ENCODE data around the gene RXRA. TPM values are rescaled to one million over a fixed set of nuclear protein-coding genes. Genes with fewer than 3 reads are reported as not detected.
A peak's percentile ranks its signal among the peaks of the same experiment; 100 is the strongest.

Gene RXRA
- total and polyA plus RNA-seq, 4 donors: 41.5 to 116 (median 74.1) TPM

DNA sequence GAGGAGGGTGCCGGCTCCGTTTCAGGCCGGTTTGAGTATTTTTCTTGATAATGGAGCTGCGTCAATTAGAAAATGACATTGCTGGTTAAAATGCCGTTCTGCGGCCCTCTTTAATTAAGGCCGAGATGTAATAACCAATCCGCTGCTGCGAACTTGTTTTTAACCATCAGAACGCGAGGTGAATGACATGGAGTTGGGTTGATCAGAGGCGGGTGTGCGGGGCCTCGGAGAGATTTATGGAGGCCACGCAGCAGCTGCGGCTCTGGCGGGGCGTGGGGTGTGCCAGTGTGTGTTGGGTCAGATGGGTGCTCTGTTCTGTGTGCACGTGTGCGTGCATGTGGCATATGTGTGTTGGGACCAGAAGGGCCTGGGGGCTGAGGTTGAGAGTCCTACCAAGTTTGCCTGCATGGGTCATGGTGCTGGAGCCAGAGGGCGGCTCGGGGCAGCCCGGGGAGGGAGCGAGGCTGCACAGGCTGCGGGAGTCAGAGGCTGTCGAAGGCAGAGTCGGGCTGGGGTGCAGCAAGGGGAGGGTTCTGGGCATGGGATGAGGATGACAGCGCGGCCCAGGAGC lies 25.4 kb downstream of the RXRA start:
- no peak overlapping the region for H3K4me3 ChIP-seq (ENCODE audit: low read depth in 1 of 3, low read length in 3 of 3)
- peak overlapping the region; percentile 55 to 71 for H3K27ac ChIP-seq (ENCODE audit: low read depth in 1 of 2, low read length in 2 of 2)
- no peak for DNase-seq (ENCODE audit: low spot score)
- H3K4me1 ChIP-seq (ENCODE audit: control insufficient read depth in 4 of 4, insufficient read depth in 4 of 4, low read length in 3 of 4): peaks cover 69 to 100% (median 96%) of the 10 kb centered on the region in 4 donors
- H3K9ac ChIP-seq (ENCODE audit: low read depth in 1 of 2, low read length in 2 of 2): no peak overlapping the region
- 63% methylated on average over 29 of the region's 29 CpGs for WGBS
- TF ChIP-seq RXRA (IDR thresholded peaks at IDR 0.05) (peak; percentile 27 to 38), JUND (IDR thresholded peaks at IDR 0.05) (no peak), TAF1 (conservative IDR thresholded peaks at IDR 0.05) (no peak)
- TF ChIP-seq, protein P1, sequence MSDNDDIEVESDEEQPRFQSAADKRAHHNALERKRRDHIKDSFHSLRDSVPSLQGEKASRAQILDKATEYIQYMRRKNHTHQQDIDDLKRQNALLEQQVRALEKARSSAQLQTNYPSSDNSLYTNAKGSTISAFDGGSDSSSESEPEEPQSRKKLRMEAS (IDR thresholded peaks at IDR 0.05): no peak
- H3K9me3 ChIP-seq (ENCODE audit: control insufficient read depth in 4 of 4, low read length in 3 of 4): no peaks in the 10 kb centered on the region
- H3K36me3 ChIP-seq (ENCODE audit: control insufficient read depth in 4 of 4, insufficient read depth in 3 of 4, low read depth in 1 of 4, low read length in 3 of 4): no peaks in the 10 kb centered on the region
- no peaks in the 10 kb centered on the region for H3K27me3 ChIP-seq (ENCODE audit: control insufficient read depth in 4 of 4, insufficient read depth in 4 of 4, low read length in 3 of 4)

DNA sequence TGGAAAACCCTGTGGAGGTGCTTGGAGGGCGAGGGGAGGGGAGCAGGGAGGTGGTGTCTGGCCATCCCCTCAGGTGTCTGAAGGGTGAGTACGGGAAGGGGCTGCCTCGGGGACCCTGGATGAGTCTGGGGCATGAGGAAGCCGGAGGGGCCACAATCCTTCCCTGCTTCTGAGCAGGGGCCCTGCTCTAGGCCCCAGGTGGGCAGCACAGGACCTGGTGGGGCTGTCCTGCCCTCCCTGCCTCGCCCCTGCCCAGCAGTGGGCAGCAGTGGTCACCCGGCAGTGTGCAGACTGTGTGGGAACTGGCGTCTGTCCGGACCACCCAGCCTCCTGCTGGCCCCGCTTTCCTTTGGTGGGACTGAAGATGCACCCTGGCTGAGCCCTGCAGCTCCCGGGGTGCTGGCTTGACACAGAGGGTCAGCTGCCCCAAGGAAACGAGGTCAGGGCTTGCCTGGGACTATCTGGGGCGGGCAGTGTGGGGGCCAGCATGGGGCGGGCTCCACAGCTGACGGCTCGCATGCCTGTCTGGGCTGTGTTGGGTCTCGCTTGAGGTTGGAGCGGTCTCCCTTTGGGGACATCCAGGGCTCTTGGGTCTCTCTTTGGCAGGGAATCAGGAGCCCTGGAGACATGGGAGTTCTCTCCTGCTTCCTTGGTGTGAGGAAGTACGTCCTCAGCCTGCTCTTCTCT lies 26.1 kb downstream of the RXRA start:
- DNase-seq (ENCODE audit: low spot score): no peak
- Histone ChIP-seq H3K36me3 (ENCODE audit: control insufficient read depth in 4 of 4, insufficient read depth in 3 of 4, low read depth in 1 of 4, low read length in 3 of 4) (no peaks in the 10 kb centered on the region), H3K27ac (ENCODE audit: low read depth in 1 of 2, low read length in 2 of 2) (peak overlapping the region; percentile 55 to 71), H3K9me3 (ENCODE audit: control insufficient read depth in 4 of 4, low read length in 3 of 4) (no peaks in the 10 kb centered on the region), H3K4me1 (ENCODE audit: control insufficient read depth in 4 of 4, insufficient read depth in 4 of 4, low read length in 3 of 4) (peaks cover 71 to 100% (median 98%) of the 10 kb centered on the region in 4 donors), H3K27me3 (ENCODE audit: control insufficient read depth in 4 of 4, insufficient read depth in 4 of 4, low read length in 3 of 4) (no peaks in the 10 kb centered on the region), H3K4me3 (ENCODE audit: low read depth in 1 of 3, low read length in 3 of 3) (no peak overlapping the region), H3K9ac (ENCODE audit: low read depth in 1 of 2, low read length in 2 of 2) (no peak overlapping the region)
- 75% methylated on average over 18 of the region's 18 CpGs for WGBS
- TF ChIP-seq, protein P2, sequence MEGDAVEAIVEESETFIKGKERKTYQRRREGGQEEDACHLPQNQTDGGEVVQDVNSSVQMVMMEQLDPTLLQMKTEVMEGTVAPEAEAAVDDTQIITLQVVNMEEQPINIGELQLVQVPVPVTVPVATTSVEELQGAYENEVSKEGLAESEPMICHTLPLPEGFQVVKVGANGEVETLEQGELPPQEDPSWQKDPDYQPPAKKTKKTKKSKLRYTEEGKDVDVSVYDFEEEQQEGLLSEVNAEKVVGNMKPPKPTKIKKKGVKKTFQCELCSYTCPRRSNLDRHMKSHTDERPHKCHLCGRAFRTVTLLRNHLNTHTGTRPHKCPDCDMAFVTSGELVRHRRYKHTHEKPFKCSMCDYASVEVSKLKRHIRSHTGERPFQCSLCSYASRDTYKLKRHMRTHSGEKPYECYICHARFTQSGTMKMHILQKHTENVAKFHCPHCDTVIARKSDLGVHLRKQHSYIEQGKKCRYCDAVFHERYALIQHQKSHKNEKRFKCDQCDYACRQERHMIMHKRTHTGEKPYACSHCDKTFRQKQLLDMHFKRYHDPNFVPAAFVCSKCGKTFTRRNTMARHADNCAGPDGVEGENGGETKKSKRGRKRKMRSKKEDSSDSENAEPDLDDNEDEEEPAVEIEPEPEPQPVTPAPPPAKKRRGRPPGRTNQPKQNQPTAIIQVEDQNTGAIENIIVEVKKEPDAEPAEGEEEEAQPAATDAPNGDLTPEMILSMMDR (IDR thresholded peaks at IDR 0.05; ENCODE audit: low read depth, low read length, missing input control): no peak
- TF ChIP-seq EGR1 (IDR thresholded peaks at IDR 0.05; ENCODE audit: low read depth in 2 of 2): no peak
- TF ChIP-seq SP1 (IDR thresholded peaks at IDR 0.05): no peak
- TF ChIP-seq, protein P3, sequence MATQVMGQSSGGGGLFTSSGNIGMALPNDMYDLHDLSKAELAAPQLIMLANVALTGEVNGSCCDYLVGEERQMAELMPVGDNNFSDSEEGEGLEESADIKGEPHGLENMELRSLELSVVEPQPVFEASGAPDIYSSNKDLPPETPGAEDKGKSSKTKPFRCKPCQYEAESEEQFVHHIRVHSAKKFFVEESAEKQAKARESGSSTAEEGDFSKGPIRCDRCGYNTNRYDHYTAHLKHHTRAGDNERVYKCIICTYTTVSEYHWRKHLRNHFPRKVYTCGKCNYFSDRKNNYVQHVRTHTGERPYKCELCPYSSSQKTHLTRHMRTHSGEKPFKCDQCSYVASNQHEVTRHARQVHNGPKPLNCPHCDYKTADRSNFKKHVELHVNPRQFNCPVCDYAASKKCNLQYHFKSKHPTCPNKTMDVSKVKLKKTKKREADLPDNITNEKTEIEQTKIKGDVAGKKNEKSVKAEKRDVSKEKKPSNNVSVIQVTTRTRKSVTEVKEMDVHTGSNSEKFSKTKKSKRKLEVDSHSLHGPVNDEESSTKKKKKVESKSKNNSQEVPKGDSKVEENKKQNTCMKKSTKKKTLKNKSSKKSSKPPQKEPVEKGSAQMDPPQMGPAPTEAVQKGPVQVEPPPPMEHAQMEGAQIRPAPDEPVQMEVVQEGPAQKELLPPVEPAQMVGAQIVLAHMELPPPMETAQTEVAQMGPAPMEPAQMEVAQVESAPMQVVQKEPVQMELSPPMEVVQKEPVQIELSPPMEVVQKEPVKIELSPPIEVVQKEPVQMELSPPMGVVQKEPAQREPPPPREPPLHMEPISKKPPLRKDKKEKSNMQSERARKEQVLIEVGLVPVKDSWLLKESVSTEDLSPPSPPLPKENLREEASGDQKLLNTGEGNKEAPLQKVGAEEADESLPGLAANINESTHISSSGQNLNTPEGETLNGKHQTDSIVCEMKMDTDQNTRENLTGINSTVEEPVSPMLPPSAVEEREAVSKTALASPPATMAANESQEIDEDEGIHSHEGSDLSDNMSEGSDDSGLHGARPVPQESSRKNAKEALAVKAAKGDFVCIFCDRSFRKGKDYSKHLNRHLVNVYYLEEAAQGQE (IDR thresholded peaks at IDR 0.05): no peak
- no peak for TF ChIP-seq GABPA (IDR thresholded peaks at IDR 0.05 in 1 of 2, conservative IDR thresholded peaks at IDR 0.05 in 1 of 2)
- no peak for TF ChIP-seq HNF4G (IDR thresholded peaks at IDR 0.05)
- TF ChIP-seq TAF1 (conservative IDR thresholded peaks at IDR 0.05): no peak
- TF ChIP-seq, protein P4, sequence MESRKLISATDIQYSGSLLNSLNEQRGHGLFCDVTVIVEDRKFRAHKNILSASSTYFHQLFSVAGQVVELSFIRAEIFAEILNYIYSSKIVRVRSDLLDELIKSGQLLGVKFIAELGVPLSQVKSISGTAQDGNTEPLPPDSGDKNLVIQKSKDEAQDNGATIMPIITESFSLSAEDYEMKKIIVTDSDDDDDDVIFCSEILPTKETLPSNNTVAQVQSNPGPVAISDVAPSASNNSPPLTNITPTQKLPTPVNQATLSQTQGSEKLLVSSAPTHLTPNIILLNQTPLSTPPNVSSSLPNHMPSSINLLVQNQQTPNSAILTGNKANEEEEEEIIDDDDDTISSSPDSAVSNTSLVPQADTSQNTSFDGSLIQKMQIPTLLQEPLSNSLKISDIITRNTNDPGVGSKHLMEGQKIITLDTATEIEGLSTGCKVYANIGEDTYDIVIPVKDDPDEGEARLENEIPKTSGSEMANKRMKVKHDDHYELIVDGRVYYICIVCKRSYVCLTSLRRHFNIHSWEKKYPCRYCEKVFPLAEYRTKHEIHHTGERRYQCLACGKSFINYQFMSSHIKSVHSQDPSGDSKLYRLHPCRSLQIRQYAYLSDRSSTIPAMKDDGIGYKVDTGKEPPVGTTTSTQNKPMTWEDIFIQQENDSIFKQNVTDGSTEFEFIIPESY (IDR thresholded peaks at IDR 0.05): no peak
- no peak for TF ChIP-seq NR2F2 (IDR thresholded peaks at IDR 0.05)
- no peak for TF ChIP-seq HNF4A (conservative IDR thresholded peaks at IDR 0.05)
